PC-3 (cell line): ENCODE data around the gene C11orf68. TPM values are rescaled to one million over a fixed set of nuclear protein-coding genes. Genes with fewer than 3 reads are reported as not detected.

Experiments
- ATAC-seq: fragments of 200-7000 bp; cut with Tn5 transposase; 2 replicates; pipeline ENCODE4 v1.9.1; 2020; ENCODE audit warnings: mild to moderate bottlenecking, moderate library complexity
- BruUV-seq: library from RNA; stranded (reverse); fragments of 400-500 nt; replicated peaks from 2 replicates; lab custom pipeline; 2021; lab: Mats Ljungman, UMichigan
- CTCF ChIA-PET: fragments of 300-600 bp; sonication (Branson Sonifier 250); formaldehyde crosslinking; loops from one replicate; lab custom pipeline; 2022; ENCODE audit warnings: antibody characterized with exemption; lab: Charles Lee
- POLR2A ChIA-PET: fragments of 300-600 bp; sonication (Branson Sonifier 250); formaldehyde crosslinking; loops from one replicate; lab custom pipeline; 2022; ENCODE audit warnings: antibody characterized with exemption; ENCODE audit not compliant: unreplicated experiment; lab: Charles Lee
- DNase-seq: peaks from one replicate; pipeline ENCODE4 v3.0.0-alpha.2; 2015
- H2AFZ ChIP-seq: fragments of 300-600 bp; sonication (generic); 2 replicates; pipeline ENCODE4 v1.6.0; 2016; ENCODE audit warnings: antibody characterized with exemption, low read length
- H3F3A ChIP-seq: fragments of 300-600 bp; sonication (generic); one replicate; pipeline ENCODE4 v1.6.0; 2017; ENCODE audit warnings: antibody characterized with exemption, low read length, control low read depth, mild to moderate bottlenecking; ENCODE audit not compliant: unreplicated experiment
- H3K27ac ChIP-seq: fragments of 300-600 bp; sonication (generic); 2 replicates; pipeline ENCODE4 v1.5.1; 2016; ENCODE audit warnings: mild to moderate bottlenecking, low read length
- H3K27me3 ChIP-seq: fragments of 300-600 bp; sonication (generic); 2 replicates; pipeline ENCODE4 v1.6.1; 2016; ENCODE audit warnings: low read length, mixed read lengths
- H3K36me3 ChIP-seq: fragments of 300-600 bp; sonication (generic); 2 replicates; pipeline ENCODE4 v1.6.1; 2016; ENCODE audit warnings: low read depth, mixed run types, low read length, mixed read lengths
- H3K4me1 ChIP-seq: fragments of 300-600 bp; sonication (generic); 2 replicates; pipeline ENCODE4 v1.5.1; 2016; ENCODE audit warnings: low read length; ENCODE audit not compliant: insufficient read depth
- H3K4me2 ChIP-seq: fragments of 300-600 bp; sonication (generic); 2 replicates; pipeline ENCODE4 v1.6.0; 2016; ENCODE audit warnings: low read length
- H3K4me3 ChIP-seq: fragments of 300-600 bp; sonication (generic); 2 replicates; pipeline ENCODE4 v1.5.1; 2016; ENCODE audit warnings: mild to moderate bottlenecking, low read length, mixed read lengths
- H3K79me2 ChIP-seq: fragments of 300-600 bp; sonication (generic); 2 replicates; pipeline ENCODE4 v1.6.1; 2017; ENCODE audit warnings: low read length, mixed read lengths
- H3K9ac ChIP-seq: fragments of 300-600 bp; sonication (generic); 2 replicates; pipeline ENCODE4 v1.6.0; 2016; ENCODE audit warnings: mild to moderate bottlenecking, low read length
- H3K9me2 ChIP-seq: fragments of 300-600 bp; sonication (generic); replicated peaks from 2 replicates; pipeline ENCODE4 v1.6.1; 2016; ENCODE audit warnings: mixed run types, low read length, mixed read lengths
- H3K9me3 ChIP-seq: fragments of 300-600 bp; sonication (generic); 2 replicates; pipeline ENCODE4 v1.6.1; 2016; ENCODE audit warnings: low read length, mixed read lengths
- H4K20me1 ChIP-seq: fragments of 300-600 bp; sonication (generic); 2 replicates; pipeline ENCODE4 v1.6.1; 2016; ENCODE audit warnings: low read length, mixed read lengths
- EZH2 ChIP-seq: fragments of 300-600 bp; sonication (generic); IDR thresholded peaks from one replicate; pipeline ENCODE4 v1.6.1; 2017; ENCODE audit warnings: antibody characterized with exemption, mild to moderate bottlenecking, low read length; ENCODE audit not compliant: unreplicated experiment
- EZH2phosphoT487 ChIP-seq: fragments of 300-600 bp; sonication (generic); IDR thresholded peaks from 2 replicates; pipeline ENCODE4 v1.6.1; 2018; ENCODE audit warnings: mild to moderate bottlenecking, antibody characterized with exemption, low read length, borderline replicate concordance
- intact Hi-C: fragments of 100-400 bp; cut with micrococcal nuclease; formaldehyde crosslinking; loops from 2 replicates; pipeline ENCODE4 v1.9.0; 2023
- total RNA-seq: library from RNA; depleted of rRNA; stranded (reverse); fragments of >200 nt; gene quantifications from 2 replicates; pipeline ENCODE4 v1.2.3, GENCODE V29; 2014
- TF ChIP-seq, protein P1 (sequence below): fragments of 300-600 bp; sonication (generic); conservative IDR thresholded peaks from 2 replicates; pipeline ENCODE4 v1.5.1; 2017; ENCODE audit warnings: antibody characterized with exemption, low read depth, mild to moderate bottlenecking, low read length

C11orf68 gene
- total RNA-seq, 1 experiment from 2014 or later = 61.3 TPM

DNA sequence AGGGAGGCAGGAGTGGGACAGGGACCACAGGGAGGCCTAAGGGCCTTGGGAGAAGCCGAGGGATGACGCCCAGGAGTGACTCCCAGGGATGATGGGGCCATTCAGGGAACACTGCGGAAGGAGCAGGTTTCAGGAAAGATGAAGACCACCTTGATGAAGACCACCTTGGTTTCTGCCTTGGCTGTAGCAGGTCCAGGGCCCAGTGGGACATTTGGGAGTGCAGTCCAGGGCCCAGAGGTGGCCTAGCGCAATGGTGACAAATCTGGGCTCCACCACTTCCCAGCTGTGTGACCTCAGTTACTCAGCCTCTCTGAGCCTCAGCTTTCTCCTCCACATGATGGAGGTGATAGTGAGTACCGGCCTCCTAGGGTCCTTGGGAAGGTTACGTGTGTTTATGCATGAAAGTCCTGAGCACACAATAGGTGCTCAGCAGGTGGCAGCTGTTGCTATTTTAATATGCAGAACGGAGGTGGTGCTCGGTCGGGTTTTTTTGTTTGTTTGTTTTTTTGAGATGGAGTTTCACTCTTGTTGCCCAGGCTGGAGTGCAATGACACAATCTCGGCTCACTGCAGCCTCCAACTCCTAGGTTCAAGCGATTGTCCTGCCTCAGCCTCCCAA, 27.2 kb upstream of the C11orf68 start:
- TF ChIP-seq, protein P1, sequence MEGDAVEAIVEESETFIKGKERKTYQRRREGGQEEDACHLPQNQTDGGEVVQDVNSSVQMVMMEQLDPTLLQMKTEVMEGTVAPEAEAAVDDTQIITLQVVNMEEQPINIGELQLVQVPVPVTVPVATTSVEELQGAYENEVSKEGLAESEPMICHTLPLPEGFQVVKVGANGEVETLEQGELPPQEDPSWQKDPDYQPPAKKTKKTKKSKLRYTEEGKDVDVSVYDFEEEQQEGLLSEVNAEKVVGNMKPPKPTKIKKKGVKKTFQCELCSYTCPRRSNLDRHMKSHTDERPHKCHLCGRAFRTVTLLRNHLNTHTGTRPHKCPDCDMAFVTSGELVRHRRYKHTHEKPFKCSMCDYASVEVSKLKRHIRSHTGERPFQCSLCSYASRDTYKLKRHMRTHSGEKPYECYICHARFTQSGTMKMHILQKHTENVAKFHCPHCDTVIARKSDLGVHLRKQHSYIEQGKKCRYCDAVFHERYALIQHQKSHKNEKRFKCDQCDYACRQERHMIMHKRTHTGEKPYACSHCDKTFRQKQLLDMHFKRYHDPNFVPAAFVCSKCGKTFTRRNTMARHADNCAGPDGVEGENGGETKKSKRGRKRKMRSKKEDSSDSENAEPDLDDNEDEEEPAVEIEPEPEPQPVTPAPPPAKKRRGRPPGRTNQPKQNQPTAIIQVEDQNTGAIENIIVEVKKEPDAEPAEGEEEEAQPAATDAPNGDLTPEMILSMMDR = no peak
- TF ChIP-seq EZH2phosphoT487 (no peak), EZH2 (no peak)
- BruUV-seq = no TSS peak
- no peaks in the 10 kb centered on the region for H3K27me3 ChIP-seq
- no peak overlapping the region for H3K27ac ChIP-seq
- ChIA-PET POLR2A (no interaction called here), CTCF (no interaction called here)
- no peaks in the 10 kb centered on the region for H3K9me2 ChIP-seq
- no peak overlapping the region for H3K4me3 ChIP-seq
- DNase-seq (no peak), ATAC-seq (no peak)
- no peaks in the 10 kb centered on the region for H3K9me3 ChIP-seq
- H3K79me2 ChIP-seq = no peaks in the 10 kb centered on the region
- H3K9ac ChIP-seq = no peak overlapping the region
- no peaks in the 10 kb centered on the region for H4K20me1 ChIP-seq
- intact Hi-C loops = no loop called here
- no peak overlapping the region for H3K4me2 ChIP-seq
- no peaks in the 10 kb centered on the region for H3F3A ChIP-seq
- H2AFZ ChIP-seq = no peak overlapping the region
- H3K4me1 ChIP-seq = peaks cover 8% of the 10 kb centered on the region; the same call in 1 of the 2 replicates
- H3K36me3 ChIP-seq = no peaks in the 10 kb centered on the region

DNA sequence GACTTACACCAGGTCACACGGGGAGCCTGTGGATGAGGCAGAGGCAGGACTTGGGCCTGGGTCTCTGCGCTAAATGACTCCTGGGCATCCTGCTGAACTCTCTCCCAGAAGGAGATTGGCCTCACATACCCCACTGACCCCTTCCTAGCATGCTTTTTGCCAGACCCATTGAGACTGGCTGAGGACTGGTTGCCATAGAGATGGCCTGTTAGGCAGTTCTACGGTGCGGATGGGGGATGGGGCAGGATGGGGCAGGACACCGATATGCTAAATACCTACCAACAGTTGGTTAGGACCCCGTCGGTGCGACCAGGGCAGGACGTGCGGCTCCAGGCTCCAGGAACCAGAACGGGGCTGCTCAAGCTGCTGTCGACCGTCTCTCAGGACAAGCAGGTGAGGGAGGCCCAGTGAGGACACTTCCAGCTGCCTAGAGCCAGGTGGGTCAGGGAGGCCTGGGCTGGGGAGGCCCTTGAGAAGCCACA, 26.6 kb upstream of the C11orf68 start, which contains the start of gene TSGA10IP:
TSGA10IP (plus strand) TSS at position 51 of the 482 bp plus-strand sequence; CDS start at position 247, 196 bp downstream.
- H3K9ac ChIP-seq = no peak within 1 kb of the TSS
- POLR2A ChIA-PET = no interaction called here
- H2AFZ ChIP-seq = no peak within 1 kb of the TSS

More for the DNA sequence above, 26.6 kb upstream of the C11orf68 start, which contains the start of gene TSGA10IP:
- no peak for TF ChIP-seq EZH2phosphoT487
- TF ChIP-seq EZH2 = no peak
- TF ChIP-seq, protein P1 = no peak
- H3F3A ChIP-seq = no peaks in the 10 kb centered on the region
- H3K4me3 ChIP-seq = no peak within 1 kb of the TSS
- peaks cover 10% of the 10 kb centered on the region; the same call in 1 of the 2 replicates for H3K4me1 ChIP-seq
- no peaks in the 10 kb centered on the region for H3K9me2 ChIP-seq
- no peaks in the 10 kb centered on the region for H4K20me1 ChIP-seq
- no TSS peak for BruUV-seq
- no peak within 1 kb of the TSS for H3K4me2 ChIP-seq
- no peak for ATAC-seq
- H3K27ac ChIP-seq = no peak within 1 kb of the TSS
- no peak for DNase-seq
- H3K9me3 ChIP-seq = no peaks in the 10 kb centered on the region
- no peaks in the 10 kb centered on the region for H3K79me2 ChIP-seq
- no peaks in the 10 kb centered on the region for H3K36me3 ChIP-seq
- CTCF ChIA-PET = no interaction called here
- H3K27me3 ChIP-seq = no peaks in the 10 kb centered on the region
- intact Hi-C loops = no loop called here
